Liver (tissue), 9 donors: ENCODE data around the gene TMCO4. TPM values are rescaled to one million over a fixed set of nuclear protein-coding genes. Genes with fewer than 3 reads are reported as not detected.

ENCODE experiments used
- DNase-seq: peaks from one replicate; pipeline ENCODE4 v3.0.0-alpha.2; 2017; ENCODE audit warnings: low spot score
- H3K27ac ChIP-seq, 2 donors: one replicate each; pipeline ENCODE4 v1.7.0; 2013; ENCODE audit warnings: inconsistent platforms in 2 of 2, low read length in 2 of 2, control low read depth in 1 of 2, low read depth in 1 of 2, mild to moderate bottlenecking in 1 of 2
- H3K27me3 ChIP-seq, 4 donors: one replicate each; pipeline versions ENCODE4 v1.6.1 to v1.7.0; 2013; ENCODE audit warnings: low read length in 3 of 4, inconsistent platforms in 1 of 4, mild to moderate bottlenecking in 1 of 4, moderate library complexity in 1 of 4; ENCODE audit not compliant: control insufficient read depth in 4 of 4, insufficient read depth in 4 of 4
- H3K36me3 ChIP-seq, 4 donors: one replicate each; pipeline versions ENCODE4 v1.6.1 to v1.7.0; 2013; ENCODE audit warnings: low read length in 3 of 4, mild to moderate bottlenecking in 3 of 4, low read depth in 1 of 4, moderate library complexity in 1 of 4; ENCODE audit not compliant: control insufficient read depth in 4 of 4, insufficient read depth in 3 of 4
- H3K4me1 ChIP-seq, 4 donors: one replicate each; pipeline versions ENCODE4 v1.6.1 to v1.7.0; 2013; ENCODE audit warnings: low read length in 3 of 4, mild to moderate bottlenecking in 3 of 4, moderate library complexity in 1 of 4; ENCODE audit not compliant: control insufficient read depth in 4 of 4, insufficient read depth in 4 of 4
- H3K4me3 ChIP-seq, 3 donors: one replicate each; pipeline versions ENCODE4 v1.6.1 to v1.7.0; 2013; ENCODE audit warnings: low read length in 3 of 3, control low read depth in 1 of 3, low read depth in 1 of 3, mild to moderate bottlenecking in 1 of 3
- H3K9ac ChIP-seq, 2 donors: one replicate each; pipeline ENCODE4 v1.7.0; 2013; ENCODE audit warnings: low read length in 2 of 2, mild to moderate bottlenecking in 2 of 2, moderate library complexity in 2 of 2, control low read depth in 1 of 2, low read depth in 1 of 2
- H3K9me3 ChIP-seq, 4 donors: one replicate each; pipeline versions ENCODE4 v1.6.1 to v1.7.0; 2013; ENCODE audit warnings: low read length in 3 of 4; ENCODE audit not compliant: control insufficient read depth in 4 of 4
- EGR1 ChIP-seq, 2 donors: IDR thresholded peaks; 2 replicates each; pipeline ENCODE4 v1.6.1; 2016 to 2018; ENCODE audit warnings: antibody characterized with exemption in 2 of 2, low read depth in 2 of 2
- FOXA1 ChIP-seq: IDR thresholded peaks from 2 replicates; pipeline ENCODE4 v1.6.1; 2016; ENCODE audit warnings: antibody characterized with exemption
- FOXA2 ChIP-seq: IDR thresholded peaks from 2 replicates; pipeline ENCODE4 v1.6.1; 2016; ENCODE audit warnings: antibody characterized with exemption
- HNF4A ChIP-seq, 2 donors: conservative IDR thresholded peaks; 2 replicates each; pipeline ENCODE4 v1.6.1; 2016; ENCODE audit warnings: antibody characterized with exemption in 2 of 2, mild to moderate bottlenecking in 2 of 2
- HNF4G ChIP-seq: IDR thresholded peaks from 2 replicates; pipeline ENCODE4 v1.6.1; 2016; ENCODE audit warnings: antibody characterized with exemption
- JUND ChIP-seq, 2 donors: IDR thresholded peaks; 2 replicates each; pipeline ENCODE4 v1.6.1; 2016; ENCODE audit warnings: antibody characterized with exemption in 2 of 2
- NR2F2 ChIP-seq: IDR thresholded peaks from 2 replicates; pipeline ENCODE4 v1.6.1; 2016; ENCODE audit warnings: antibody characterized with exemption
- RAD21 ChIP-seq, 2 donors: IDR thresholded peaks; 2 replicates each; pipeline ENCODE4 v1.6.1; 2016; ENCODE audit warnings: antibody characterized with exemption in 2 of 2, mild to moderate bottlenecking in 2 of 2
- RXRA ChIP-seq, 2 donors: IDR thresholded peaks; 2 replicates each; pipeline ENCODE4 v1.6.1; 2017 to 2018; ENCODE audit warnings: antibody characterized with exemption in 2 of 2, mild to moderate bottlenecking in 1 of 2
- SP1 ChIP-seq: IDR thresholded peaks from 2 replicates; pipeline ENCODE4 v1.6.1; 2018; ENCODE audit warnings: antibody characterized with exemption, mild to moderate bottlenecking
- TAF1 ChIP-seq: conservative IDR thresholded peaks from 2 replicates; pipeline ENCODE4 v1.6.1; 2016; ENCODE audit warnings: antibody characterized with exemption, mild to moderate bottlenecking
- YY1 ChIP-seq: IDR thresholded peaks from 2 replicates; pipeline ENCODE4 v1.6.1; 2016; ENCODE audit warnings: antibody characterized with exemption, mild to moderate bottlenecking
- WGBS: extraction: QIAGEN DNeasy Blood & Tissue Kit; methylation state at CpG from one replicate; pipeline ENCODE4 v1.1.7; 2013; 5-methylcytosine and 5-hydroxymethylcytosine counted together
- polyA plus RNA-seq, 2 donors: library from polyadenylated mRNA; stranded (reverse) in 1 of 2; unstranded in 1 of 2; fragments of 200-250 nt in 1 of 2; fragments of >200 nt in 1 of 2; fragmentation: Nextera tagmentation in 1 of 2; extraction: Ambion mirVana in 1 of 2; gene quantifications; one replicate each; pipeline versions ENCODE4 v1.2.1 to v1.2.3, GENCODE V29; 2013 to 2015
- total RNA-seq, 2 donors: library from RNA; depleted of rRNA; stranded (reverse); fragments of >200 nt; gene quantifications; one replicate each; pipeline ENCODE4 v1.2.3, GENCODE V29; 2014
- TF ChIP-seq, protein P1 (sequence below): fragments of 150-350 bp; IDR thresholded peaks from 2 replicates; pipeline ENCODE4 v1.5.1; 2017; ENCODE audit warnings: improper control_type of control experiment, low read depth, low read length; ENCODE audit not compliant: missing input control
- TF ChIP-seq, protein P2 (sequence below): IDR thresholded peaks from 2 replicates; pipeline ENCODE4 v1.6.1; 2016; ENCODE audit warnings: antibody characterized with exemption
- TF ChIP-seq, protein P3 (sequence below): IDR thresholded peaks from 2 replicates; pipeline ENCODE4 v1.6.1; 2016; ENCODE audit warnings: antibody characterized with exemption
- TF ChIP-seq, protein P4 (sequence below): IDR thresholded peaks from 2 replicates; pipeline ENCODE4 v1.6.1; 2016; ENCODE audit warnings: antibody characterized with exemption
- TF ChIP-seq, protein P5 (sequence below): IDR thresholded peaks from 2 replicates; pipeline ENCODE4 v1.6.1; 2016; ENCODE audit warnings: antibody characterized with exemption, mild to moderate bottlenecking
- donor health status: healthy.
- donor health status: healthy.
- donor health status: healthy.
- donor health status: healthy.
- donor health status: healthy.

TMCO4 gene
- total and polyA plus RNA-seq, 4 donors: 4.0 to 9.5 (median 6.0) TPM

DNA sequence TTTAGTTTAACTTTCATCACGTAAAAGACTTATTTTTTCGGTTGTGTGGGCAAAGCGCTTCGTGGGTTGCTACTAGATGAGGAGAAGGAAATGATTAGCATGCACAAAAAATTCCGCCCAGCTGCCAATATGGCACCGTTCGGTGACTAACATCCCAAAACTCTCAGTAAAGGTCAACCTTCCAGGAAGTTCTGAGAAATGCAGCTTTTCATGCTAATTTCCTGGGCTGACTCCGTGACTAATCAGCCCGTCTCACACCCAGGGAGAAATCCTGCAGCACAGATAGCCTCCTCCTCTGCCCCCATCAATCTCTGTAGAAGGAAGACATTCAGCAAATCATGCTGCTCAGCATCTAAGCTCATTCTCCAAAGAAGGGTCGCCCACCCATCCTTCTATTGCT lies 34.1 kb downstream of the TMCO4 start:
- TF ChIP-seq, protein P1, sequence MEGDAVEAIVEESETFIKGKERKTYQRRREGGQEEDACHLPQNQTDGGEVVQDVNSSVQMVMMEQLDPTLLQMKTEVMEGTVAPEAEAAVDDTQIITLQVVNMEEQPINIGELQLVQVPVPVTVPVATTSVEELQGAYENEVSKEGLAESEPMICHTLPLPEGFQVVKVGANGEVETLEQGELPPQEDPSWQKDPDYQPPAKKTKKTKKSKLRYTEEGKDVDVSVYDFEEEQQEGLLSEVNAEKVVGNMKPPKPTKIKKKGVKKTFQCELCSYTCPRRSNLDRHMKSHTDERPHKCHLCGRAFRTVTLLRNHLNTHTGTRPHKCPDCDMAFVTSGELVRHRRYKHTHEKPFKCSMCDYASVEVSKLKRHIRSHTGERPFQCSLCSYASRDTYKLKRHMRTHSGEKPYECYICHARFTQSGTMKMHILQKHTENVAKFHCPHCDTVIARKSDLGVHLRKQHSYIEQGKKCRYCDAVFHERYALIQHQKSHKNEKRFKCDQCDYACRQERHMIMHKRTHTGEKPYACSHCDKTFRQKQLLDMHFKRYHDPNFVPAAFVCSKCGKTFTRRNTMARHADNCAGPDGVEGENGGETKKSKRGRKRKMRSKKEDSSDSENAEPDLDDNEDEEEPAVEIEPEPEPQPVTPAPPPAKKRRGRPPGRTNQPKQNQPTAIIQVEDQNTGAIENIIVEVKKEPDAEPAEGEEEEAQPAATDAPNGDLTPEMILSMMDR: no peak
- TF ChIP-seq TAF1 (no peak), FOXA1 (no peak)
- WGBS: 81% methylated on average over 10 of the region's 10 CpGs
- Histone ChIP-seq H3K9ac (no peak overlapping the region), H3K9me3 (no peaks in the 10 kb centered on the region), H3K4me3 (no peak overlapping the region), H3K27ac (no peak overlapping the region), H3K27me3 (no peaks in the 10 kb centered on the region), H3K4me1 (no peaks in the 10 kb centered on the region), H3K36me3 (peaks cover 0 to 13% (median 8%) of the 10 kb centered on the region in 4 donors)
- DNase-seq: no peak

DNA sequence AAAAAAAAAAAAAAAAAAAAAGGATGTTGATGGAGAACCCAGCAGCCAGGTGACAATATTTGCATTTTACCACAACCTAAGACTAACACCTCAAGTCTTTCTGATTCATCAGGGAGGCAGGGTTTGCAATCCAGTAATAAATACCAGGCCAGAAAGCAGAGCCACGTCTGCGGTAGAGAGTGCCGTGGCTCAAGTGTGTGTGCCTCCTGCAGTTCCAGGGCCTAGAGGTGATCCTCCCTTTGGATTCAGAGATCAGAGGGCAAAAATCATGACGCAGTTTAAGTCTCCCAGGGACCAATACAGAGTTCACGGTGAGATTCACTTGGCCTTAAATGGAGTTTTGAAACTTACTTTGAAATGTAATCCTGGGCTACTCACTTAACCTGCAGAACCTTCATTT lies 34.9 kb downstream of the TMCO4 start:
- no peak for DNase-seq
- no peaks in the 10 kb centered on the region for H3K27me3 ChIP-seq
- 93% methylated on average over 5 of the region's 5 CpGs for WGBS
- no peaks in the 10 kb centered on the region for H3K4me1 ChIP-seq
- no peaks in the 10 kb centered on the region for H3K9me3 ChIP-seq
- H3K36me3 ChIP-seq: peaks cover 0 to 6% (median 2%) of the 10 kb centered on the region in 4 donors
- TF ChIP-seq SP1 (no peak), EGR1 (IDR thresholded peaks at IDR 0.05; ENCODE audit: low read depth in 2 of 2) (no peak), HNF4G (no peak), NR2F2 (no peak), RAD21 (IDR thresholded peaks at IDR 0.05) (no peak), JUND (IDR thresholded peaks at IDR 0.05) (no peak)
- TF ChIP-seq, protein P2, sequence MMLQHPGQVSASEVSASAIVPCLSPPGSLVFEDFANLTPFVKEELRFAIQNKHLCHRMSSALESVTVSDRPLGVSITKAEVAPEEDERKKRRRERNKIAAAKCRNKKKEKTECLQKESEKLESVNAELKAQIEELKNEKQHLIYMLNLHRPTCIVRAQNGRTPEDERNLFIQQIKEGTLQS: no peak
- no peak overlapping the region for H3K27ac ChIP-seq
- H3K4me3 ChIP-seq: no peak overlapping the region
- H3K9ac ChIP-seq: no peak overlapping the region

DNA sequence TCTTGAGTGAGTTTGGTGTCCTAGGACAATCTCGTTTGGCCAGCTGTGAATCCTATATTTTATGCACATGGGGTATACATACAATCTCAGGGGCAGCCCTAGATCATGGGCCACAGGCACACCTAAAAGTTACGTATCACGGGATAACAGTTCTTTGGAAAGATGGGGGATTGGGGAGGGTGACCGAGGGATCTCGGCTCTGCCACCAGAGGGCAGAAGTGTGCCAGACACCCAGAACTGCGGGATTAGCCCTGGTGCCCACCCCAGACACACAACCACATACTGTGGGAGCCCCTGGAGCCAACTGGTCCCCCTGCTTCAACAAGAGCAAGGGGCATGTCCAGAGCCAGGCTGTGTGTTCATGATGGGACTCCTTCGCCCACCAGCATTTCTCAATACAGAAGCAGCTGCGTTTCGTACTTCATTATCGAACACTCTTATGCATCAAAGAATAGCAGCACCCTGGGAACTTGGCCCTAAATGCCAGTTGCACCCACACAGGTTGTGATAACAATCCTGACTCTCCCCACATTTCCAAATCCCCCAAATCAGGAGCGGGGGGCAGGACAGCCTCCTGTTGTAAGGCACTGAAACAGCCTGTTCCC lies 37.4 kb downstream of the TMCO4 start:
- peak; percentile 41 for DNase-seq
- no peak overlapping the region for H3K9ac ChIP-seq
- no peak overlapping the region for H3K27ac ChIP-seq
- H3K36me3 ChIP-seq: peaks cover 0 to 5% (median under 1%) of the 10 kb centered on the region in 4 donors
- no peaks in the 10 kb centered on the region for H3K27me3 ChIP-seq
- H3K4me1 ChIP-seq: no peaks in the 10 kb centered on the region
- TF ChIP-seq, protein P3, sequence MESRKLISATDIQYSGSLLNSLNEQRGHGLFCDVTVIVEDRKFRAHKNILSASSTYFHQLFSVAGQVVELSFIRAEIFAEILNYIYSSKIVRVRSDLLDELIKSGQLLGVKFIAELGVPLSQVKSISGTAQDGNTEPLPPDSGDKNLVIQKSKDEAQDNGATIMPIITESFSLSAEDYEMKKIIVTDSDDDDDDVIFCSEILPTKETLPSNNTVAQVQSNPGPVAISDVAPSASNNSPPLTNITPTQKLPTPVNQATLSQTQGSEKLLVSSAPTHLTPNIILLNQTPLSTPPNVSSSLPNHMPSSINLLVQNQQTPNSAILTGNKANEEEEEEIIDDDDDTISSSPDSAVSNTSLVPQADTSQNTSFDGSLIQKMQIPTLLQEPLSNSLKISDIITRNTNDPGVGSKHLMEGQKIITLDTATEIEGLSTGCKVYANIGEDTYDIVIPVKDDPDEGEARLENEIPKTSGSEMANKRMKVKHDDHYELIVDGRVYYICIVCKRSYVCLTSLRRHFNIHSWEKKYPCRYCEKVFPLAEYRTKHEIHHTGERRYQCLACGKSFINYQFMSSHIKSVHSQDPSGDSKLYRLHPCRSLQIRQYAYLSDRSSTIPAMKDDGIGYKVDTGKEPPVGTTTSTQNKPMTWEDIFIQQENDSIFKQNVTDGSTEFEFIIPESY: no peak
- TF ChIP-seq EGR1 (IDR thresholded peaks at IDR 0.05; ENCODE audit: low read depth in 2 of 2): no peak
- no peak for TF ChIP-seq JUND (IDR thresholded peaks at IDR 0.05)
- no peak for TF ChIP-seq RXRA (IDR thresholded peaks at IDR 0.05)
- TF ChIP-seq YY1: no peak
- TF ChIP-seq, protein P4, sequence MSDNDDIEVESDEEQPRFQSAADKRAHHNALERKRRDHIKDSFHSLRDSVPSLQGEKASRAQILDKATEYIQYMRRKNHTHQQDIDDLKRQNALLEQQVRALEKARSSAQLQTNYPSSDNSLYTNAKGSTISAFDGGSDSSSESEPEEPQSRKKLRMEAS: no peak
- TF ChIP-seq, protein P5, sequence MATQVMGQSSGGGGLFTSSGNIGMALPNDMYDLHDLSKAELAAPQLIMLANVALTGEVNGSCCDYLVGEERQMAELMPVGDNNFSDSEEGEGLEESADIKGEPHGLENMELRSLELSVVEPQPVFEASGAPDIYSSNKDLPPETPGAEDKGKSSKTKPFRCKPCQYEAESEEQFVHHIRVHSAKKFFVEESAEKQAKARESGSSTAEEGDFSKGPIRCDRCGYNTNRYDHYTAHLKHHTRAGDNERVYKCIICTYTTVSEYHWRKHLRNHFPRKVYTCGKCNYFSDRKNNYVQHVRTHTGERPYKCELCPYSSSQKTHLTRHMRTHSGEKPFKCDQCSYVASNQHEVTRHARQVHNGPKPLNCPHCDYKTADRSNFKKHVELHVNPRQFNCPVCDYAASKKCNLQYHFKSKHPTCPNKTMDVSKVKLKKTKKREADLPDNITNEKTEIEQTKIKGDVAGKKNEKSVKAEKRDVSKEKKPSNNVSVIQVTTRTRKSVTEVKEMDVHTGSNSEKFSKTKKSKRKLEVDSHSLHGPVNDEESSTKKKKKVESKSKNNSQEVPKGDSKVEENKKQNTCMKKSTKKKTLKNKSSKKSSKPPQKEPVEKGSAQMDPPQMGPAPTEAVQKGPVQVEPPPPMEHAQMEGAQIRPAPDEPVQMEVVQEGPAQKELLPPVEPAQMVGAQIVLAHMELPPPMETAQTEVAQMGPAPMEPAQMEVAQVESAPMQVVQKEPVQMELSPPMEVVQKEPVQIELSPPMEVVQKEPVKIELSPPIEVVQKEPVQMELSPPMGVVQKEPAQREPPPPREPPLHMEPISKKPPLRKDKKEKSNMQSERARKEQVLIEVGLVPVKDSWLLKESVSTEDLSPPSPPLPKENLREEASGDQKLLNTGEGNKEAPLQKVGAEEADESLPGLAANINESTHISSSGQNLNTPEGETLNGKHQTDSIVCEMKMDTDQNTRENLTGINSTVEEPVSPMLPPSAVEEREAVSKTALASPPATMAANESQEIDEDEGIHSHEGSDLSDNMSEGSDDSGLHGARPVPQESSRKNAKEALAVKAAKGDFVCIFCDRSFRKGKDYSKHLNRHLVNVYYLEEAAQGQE: no peak
- no peak for TF ChIP-seq FOXA2
- no peak for TF ChIP-seq HNF4A (conservative IDR thresholded peaks at IDR 0.05)
- peak; percentile 70 to 81 for TF ChIP-seq RAD21 (IDR thresholded peaks at IDR 0.05)
- TF ChIP-seq NR2F2: no peak
- no peak for TF ChIP-seq SP1
- TF ChIP-seq, protein P1: peak; percentile 63
- H3K9me3 ChIP-seq: no peaks in the 10 kb centered on the region
- H3K4me3 ChIP-seq: no peak overlapping the region
- WGBS: 53% methylated on average over 11 of the region's 11 CpGs
